Stimulated activated CD8-positive, alpha-beta memory T cell treated with anti-CD3 and anti-CD28 coated beads, Interleukin-2, amount 100 ng/mL, for 1 hour (primary cell): Measurements from ENCODE around the gene SCYGR8.

Experiments
- DNase-seq, 2 donors: peaks; one replicate each; pipeline ENCODE4 v3.0.0-alpha.2; 2020; ENCODE audit warnings: low read depth in 2 of 2

Gene SCYGR8

DNA sequence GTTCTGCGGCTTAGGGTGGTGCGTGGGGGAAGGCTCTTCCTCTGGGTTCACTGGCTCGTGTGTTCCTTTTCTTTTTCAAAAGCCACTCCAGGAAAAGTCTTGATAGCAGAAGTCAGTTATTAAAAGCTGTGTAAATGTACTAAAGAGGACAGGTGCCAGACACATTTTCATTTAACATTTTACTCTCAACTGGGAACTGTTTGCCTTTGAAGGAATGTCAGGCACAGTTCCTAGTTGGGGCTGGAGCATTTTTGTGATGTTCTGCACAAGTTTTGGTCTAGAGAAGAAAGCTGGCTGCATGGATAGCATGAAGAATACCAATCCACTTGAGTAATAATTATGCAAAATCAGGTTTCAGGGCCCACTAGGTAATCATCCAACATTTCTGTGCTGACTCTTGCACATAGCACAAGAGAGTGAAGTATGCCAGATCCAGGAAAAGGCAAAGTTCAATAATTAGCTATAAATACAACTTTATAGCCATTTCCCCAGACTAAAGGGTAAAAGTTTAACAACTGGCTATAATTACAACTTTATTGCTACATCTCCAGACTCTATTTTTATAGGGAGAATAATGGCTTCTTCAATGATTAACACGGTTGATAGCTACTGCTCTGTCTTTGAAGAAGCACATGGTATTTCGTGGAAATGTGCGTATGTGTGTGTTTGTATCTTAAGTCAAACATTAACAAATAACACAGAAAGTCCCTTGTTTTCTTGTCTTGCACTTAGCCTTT lies 16.2 kb downstream of the SCYGR8 start:
- no peak for DNase-seq

DNA sequence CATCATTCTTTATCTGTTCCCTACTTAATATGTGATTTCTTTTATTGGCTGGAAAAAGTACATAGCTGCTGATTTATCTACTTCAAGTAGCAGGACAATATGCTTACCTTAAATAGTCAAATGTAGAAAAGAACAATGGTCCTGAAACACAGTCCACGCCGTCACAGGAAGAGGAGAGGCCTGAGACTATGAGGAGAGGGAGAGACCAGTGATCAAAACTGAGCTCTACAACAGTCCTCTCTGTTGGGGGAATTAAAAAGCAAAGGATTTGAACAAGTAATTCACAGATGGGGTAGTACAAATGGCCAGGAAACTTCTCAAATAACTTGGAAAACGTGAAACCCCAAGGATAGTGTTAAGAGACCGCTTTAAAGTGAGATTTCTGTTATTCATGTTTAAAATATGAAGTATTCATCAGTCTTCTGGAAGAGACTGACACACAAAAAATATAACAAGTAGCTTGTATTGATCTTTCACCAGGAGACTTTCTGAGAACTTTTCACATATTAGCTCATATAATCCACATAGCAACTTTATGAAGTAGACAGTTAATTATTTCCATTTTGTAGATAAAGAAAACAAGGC lies 20.2 kb downstream of the SCYGR8 start:
- DNase-seq = no peak

DNA sequence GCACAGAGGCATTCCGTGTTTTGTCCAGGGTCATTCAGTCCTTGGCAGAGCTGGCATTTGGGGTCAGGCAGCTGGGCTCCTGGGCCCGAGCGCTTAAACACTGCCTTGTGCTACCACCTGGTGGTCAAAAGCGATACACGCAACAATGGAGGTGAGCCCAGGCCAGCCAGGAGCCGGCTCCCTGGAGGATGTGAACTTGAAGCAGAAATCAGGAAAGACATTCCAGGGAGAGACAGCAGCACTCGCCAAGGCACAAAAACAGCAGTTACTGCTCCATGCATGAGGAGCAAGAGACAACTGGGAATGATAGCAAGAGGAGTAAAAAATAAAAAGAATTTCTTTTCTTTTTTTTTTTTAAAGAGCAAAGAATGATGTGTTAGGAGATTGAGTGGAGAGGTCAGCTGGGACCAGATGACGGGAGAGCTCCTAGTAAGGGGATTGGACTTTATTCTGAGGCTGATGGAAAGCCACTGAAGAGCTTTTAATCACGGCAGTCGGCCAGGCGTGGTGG lies 20.7 kb downstream of the SCYGR8 start:
- DNase-seq = peak; percentile 13 to 21

DNA sequence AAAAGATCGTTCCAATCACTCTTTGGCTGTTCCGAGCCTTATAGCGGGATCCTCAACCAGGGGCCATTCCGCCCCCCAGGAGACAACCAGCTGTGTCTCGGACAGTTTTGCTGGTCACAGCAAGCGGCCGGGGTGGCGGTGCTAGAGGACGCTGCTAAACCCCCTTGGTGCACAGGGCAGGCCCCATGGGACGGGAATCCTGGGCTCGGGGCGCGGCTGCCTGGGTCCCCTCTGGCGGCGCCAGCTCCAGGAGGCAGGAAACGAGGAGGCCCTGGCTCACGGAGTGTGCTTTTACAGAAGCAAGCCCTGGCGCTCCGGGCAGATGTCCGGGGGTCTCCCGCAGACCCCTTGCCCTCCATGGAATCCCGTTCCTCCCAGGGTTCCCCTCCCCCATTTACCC lies 22.1 kb downstream of the SCYGR8 start:
- DNase-seq = no peak

DNA sequence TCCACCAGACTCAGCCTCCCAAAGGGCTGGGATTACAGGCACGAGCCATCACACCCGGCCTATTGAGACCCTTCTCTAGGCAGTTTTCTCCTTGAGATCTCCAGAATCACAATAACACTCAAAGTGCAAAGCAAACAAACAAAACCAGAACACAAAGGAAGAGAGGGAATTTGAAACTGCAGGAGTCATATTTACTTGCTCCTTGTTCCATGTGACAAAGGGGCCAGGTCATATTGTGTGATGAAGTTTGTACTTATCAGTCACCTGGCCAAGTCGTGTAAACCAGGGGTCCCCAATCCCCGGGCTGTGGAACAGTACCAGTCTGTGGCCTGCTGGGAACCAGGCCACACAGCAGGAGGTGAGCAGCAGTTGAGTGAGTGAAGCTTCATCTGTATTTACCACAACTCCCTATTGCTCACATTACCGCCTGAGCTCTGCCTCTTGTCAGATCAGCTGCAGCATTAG lies 26.5 kb downstream of the SCYGR8 start:
- DNase-seq = no peak

DNA sequence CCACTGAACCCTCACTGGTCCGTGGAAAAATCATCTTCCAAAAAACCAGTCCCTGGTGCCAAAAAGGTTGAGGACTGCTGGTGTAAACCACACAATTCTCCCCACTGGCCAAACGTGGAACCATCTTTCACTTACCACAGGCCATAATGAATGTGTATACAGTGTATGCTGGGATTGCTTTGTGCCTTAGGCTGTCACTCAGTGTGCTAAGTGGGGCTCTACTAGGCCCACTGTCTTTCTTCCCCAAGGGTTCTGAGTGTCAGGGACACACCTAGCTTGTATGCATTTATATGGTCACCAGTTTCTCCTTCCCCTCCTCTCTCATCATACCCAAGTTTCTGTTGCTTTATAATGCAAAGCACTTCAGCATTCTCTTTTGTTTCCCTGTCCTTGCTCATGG lies 27.2 kb downstream of the SCYGR8 start:
- no peak for DNase-seq

DNA sequence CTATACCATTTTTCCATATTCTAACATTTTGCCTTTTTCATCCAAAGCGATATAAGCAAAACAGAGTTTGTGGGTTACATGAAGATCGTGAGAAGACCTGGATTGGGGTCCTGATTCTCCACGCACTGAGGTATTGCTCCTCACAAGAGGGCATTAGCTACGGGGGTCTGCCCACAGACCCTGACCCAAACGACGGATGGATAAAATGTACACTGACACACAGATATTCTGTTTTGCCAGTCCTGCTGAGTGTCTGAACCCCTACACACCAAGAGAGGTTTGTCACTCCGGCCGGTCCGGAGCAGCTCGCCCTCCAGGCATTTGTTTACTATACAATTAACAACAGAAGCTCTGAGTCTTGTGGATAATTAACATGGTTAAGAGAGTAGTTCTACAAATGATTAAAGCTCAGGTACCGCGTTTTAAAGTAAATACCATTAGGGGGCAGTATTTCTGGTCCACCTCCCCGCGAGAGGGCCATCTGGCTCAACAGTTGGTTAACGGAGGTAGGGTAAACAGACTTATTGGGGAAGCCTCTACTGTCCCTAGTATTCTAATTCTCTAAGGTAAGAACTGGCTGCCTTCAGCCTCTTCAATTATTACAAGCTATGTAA lies 28.4 kb downstream of the SCYGR8 start:
- DNase-seq = no peak

DNA sequence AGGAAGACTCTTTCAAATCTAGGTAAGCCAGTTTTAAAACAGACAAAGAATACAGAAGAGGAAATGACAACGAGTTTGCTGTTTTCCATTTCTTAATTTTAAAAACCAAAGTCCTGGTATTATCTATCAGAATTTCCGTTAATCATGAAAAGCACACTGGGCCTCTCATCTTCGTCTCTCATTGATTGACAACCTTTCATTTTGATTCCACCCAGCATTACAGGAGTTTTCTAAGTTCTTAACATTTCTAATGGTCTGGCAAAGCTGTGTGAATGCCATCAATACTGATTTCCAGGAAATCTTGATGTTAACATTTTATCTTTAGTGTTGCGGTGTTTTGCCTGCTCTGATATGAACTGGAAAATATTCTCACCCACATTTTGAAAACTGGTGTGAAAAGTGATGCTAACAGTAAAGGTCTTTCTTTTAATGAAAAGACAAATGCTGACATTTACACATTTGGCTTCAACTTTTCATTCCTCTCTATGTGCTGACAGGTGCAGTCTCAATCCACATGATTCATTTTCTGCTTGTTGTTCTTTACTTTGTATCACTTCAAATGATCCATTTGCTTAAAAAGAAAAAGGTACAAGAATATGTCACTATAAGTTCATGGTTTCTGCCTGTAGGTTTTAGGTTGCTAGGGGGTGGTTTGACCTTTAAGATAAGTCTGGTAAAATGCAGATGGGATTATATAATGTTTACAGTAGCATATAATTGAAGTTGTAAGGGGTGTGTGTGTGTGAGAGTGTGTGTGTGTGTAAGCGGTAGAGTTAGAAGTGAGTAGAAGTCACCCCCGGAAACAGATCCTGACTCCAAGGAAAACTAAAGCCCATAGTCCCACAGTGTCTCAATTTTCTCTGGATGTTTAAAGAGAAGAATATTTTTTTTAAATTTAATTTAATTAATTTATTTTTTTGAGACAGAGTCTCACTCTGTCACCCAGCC lies 29.5 kb downstream of the SCYGR8 start:
- no peak for DNase-seq

DNA sequence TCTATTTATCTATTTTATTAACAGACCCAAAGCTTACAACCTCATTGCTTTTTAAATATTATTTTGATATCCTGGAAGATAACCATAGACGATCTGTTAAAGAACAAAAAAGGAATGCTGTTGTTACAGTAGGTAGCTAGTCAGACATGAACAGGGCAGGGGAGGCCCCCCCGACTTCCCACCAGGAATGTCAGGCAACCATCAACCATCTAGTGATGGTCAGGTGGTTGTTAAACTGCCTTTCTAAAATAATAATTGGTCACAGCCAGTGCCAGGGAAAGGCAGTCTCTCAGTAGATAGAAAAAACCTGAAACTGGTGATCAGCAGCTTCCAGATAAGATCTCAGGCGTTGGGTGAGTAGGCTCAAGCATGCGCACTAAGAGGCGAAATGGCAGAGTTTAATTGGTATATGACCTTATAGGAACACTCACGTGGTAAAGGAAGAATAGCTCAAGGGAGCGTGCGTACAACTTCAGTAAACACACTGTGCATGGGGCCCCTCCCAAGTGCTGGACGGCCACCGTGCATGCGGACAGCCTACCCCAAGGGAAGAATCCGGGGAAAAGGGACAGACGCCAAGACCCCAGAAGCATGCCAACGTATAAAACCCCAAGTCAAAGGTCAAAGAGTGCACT lies 35.4 kb downstream of the SCYGR8 start:
- DNase-seq = no peak

DNA sequence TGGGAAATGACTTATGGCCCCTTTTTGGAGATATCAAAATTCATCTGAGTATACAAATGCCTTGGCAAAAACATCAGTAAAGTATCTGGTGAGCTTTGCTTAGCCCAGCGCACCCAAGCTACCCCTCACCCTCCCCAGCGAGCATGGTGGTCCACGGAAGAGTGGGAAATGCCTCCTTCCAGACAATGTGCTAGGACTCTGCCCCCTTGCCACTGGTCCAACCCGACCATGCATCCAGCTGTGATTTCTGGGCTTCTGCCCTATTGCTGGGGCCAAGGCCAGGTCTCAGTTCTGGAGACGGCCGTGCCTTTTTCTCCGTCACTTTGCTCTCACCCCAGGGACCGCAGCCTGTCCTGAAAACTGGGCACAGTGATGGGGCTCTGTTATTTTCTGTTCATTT lies 36.1 kb downstream of the SCYGR8 start:
- DNase-seq = no peak

DNA sequence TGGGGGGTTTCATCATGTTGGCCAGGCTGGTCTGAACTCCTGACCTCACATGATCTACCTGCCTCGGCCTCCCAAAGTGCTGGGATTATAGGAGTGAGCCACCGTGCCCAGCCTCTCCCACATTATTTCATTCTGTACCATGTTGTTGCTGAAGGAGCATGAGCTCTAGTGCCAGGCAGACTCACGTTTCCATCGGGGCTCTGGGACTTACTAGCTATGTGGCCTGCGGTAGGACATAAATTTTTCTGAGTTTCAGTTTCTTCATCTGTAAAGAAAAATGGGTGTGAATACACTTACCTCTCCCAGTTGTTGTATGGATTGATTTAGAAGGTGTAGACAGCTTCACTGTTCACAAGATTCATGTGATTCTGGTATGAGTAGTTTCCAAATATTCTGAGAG lies 37.1 kb downstream of the SCYGR8 start:
- no peak for DNase-seq

DNA sequence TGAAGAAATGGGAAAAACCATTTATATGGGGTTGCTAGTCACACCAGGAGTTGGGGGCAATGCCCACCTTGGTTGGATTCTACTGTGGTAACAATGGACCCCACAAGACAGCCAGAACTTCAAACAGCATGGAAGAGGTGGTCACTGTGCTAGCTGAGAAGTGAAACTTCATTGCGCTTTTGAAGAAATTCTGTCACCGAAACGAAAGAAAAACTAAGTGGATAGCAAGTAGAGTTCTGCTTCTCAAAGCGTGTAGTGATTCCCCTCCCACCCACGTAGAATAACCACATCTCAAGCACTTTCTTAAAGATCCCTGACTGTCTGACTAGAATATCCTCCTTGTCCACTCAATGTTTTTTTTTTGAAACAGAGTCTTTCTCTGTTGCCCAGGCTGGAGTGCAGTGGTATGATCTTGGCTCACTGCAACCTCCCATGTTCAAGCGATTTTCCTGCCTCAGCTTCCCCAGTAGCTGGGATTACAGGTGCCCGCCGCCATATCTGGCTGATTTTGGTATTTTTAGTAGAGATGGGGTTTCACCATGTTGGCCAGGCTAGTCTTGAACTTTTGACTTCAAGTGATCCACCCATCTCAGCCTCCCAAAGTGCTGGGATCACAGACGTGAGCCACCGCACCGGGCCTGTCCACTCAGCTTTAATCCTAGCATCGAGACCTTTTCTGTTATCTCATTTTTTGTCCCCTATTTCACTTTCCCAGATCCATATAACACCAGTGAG lies 37.9 kb downstream of the SCYGR8 start:
- no peak for DNase-seq

DNA sequence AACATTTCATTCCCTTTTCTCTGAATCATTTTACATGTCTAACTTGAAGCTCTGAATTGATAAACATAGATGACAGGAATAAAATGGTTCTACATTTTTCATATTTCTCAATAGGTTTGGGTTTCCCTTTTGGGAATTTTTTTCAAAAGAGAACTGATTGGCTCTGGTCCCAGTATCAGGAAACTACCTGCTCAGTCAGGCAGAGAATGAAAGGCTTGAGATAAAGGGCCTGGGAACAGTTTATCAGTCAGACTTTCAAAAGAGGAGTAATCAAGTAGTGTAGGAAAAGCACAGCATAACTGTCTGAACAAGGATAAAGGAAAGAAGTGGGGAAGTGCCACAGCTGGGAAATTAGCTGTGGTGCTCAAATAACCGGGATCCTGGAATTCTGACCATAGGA lies 39.6 kb downstream of the SCYGR8 start:
- DNase-seq = no peak

DNA sequence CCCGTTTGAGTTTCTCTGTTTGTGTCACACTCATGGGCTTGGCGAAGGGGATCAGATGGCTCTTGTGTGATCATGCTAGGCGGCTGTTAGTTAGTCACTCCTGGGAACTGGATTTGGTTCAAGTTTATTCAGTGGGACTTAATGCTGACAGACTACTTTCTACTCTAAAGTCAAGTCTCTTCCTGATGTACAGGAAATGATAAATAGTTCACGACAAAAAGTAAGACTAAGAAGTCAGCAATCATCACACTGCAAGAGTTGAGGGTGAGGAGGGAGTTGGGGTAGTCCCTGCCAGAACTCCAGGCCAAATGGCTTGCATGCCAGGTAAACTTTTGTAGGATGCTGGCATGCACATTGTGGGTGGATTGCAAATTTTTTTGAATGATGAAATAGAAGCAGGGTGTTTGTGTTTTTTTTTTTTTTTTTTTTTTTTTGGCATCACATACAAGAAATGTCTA lies 42.9 kb downstream of the SCYGR8 start:
- DNase-seq = no peak

DNA sequence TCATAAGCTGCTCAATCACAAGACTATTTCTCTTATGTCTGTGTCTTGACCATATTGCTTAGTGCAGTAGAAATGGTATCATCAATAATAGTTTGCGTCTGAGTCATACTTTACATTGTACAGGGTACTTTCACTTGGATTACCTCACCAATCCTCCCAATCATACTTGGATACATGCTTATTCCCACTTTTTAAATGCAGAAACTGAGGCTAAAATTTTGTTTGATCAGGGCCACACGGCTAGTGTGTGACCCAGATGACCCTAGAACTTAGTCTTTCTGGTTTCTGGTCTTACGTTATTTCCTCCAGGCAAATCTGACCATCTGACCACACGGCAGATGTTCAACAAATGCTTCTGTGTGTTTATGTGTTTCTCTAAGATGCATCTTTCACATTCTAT lies 44.1 kb downstream of the SCYGR8 start:
- no peak for DNase-seq

DNA sequence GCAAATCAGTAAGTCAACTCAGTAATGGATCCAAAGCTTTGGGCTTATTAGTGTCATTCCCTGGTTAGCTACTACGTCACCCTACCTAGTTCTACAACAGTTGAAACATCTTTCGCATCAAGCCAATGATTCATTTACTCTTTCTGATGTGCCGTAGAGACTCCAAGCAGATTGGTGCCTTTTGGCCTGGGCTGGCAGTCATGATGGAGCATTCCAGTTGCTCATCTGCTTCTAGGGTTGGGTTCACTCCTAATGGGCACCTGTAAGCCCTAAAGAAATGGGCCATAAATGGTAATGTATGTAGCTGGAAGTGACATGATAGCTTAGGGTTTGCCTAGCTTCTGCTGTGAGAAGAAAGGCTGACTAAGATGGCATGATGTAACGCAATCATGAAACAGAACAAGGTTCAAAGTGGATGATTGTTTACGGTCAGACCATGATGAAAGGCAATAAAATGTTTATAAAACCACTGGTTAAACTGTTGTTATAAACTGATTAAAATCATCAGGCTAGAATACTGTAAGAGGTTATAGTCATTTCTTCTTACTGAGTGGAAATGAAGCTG lies 47.5 kb downstream of the SCYGR8 start:
- no peak for DNase-seq
